Measurements from ENCODE around the gene MSH3. TPM values are rescaled to one million over a fixed set of nuclear protein-coding genes. Genes with fewer than 3 reads are reported as not detected.

Gene MSH3
- polyA plus RNA-seq, 4 donors: 3.5 to 15.6 (median 4.8) TPM

DNA sequence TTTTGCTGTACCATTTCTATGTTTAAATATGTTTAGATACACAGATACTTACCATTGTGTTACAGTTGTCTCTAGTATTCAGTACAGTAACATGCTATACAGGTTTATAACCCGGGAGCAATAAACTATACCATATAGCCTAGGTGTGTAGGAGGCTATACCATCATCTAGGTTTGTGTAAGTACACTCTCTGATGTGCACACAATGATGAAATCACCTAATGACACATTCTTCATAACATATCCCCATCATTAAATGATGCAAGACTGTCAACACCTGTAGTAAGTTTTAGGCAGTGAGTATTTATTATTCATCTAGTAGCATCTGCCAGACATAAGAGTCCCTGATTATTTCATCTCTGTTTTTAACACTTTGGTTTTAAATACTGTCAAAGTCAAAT is 7.7 kb downstream of the MSH3 start:
- Histone ChIP-seq H3K4me3 (ENCODE audit: low read depth in 1 of 3, low read length in 3 of 3) (no peak overlapping the region), H3K27me3 (ENCODE audit: control insufficient read depth in 3 of 3, insufficient read depth in 3 of 3, low read length in 3 of 3) (no peaks in the 10 kb centered on the region), H3K27ac (ENCODE audit: low read depth in 1 of 3, low read length in 2 of 3) (no peak overlapping the region), H3K4me1 (ENCODE audit: control insufficient read depth in 3 of 3, insufficient read depth in 2 of 3, low read depth in 1 of 3, low read length in 2 of 3) (no peaks in the 10 kb centered on the region), H3K9me3 (ENCODE audit: control insufficient read depth in 2 of 2, insufficient read depth in 1 of 2, low read depth in 1 of 2, low read length in 1 of 2) (peaks cover 0 to 4% of the 10 kb centered on the region in 2 donors), H3K36me3 (ENCODE audit: control insufficient read depth in 3 of 3, insufficient read depth in 2 of 3, low read depth in 1 of 3, low read length in 3 of 3) (peaks cover 9 to 35% (median 10%) of the 10 kb centered on the region in 3 donors)
- DNase-seq: no peak
- 95 to 100% (median 100%) methylated on average over 1 of the region's 1 CpG for WGBS, 3 donors
- no peak for FAIRE-seq

DNA sequence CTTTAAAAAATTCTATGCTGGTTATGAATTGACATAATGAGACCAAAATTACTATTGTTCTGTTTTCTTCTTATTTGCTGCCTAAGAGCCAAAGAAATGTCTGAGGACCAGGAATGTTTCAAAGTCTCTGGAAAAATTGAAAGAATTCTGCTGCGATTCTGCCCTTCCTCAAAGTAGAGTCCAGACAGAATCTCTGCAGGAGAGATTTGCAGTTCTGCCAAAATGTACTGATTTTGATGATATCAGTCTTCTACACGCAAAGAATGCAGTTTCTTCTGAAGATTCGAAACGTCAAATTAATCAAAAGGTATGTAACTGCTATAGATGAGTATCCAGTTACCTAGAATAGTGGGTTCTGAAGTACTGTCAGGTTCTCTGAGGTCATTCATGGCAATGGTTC is 10.6 kb downstream of the MSH3 start:
- WGBS, 3 donors: 94 to 95% (median 94%) methylated on average over 4 of the region's 4 CpGs
- Histone ChIP-seq H3K36me3 (ENCODE audit: control insufficient read depth in 3 of 3, insufficient read depth in 2 of 3, low read depth in 1 of 3, low read length in 3 of 3) (peaks cover 4 to 31% (median 10%) of the 10 kb centered on the region in 3 donors), H3K27me3 (ENCODE audit: control insufficient read depth in 3 of 3, insufficient read depth in 3 of 3, low read length in 3 of 3) (no peaks in the 10 kb centered on the region), H3K4me1 (ENCODE audit: control insufficient read depth in 3 of 3, insufficient read depth in 2 of 3, low read depth in 1 of 3, low read length in 2 of 3) (peaks cover 0 to 6% (median 0%) of the 10 kb centered on the region in 3 donors), H3K9me3 (ENCODE audit: control insufficient read depth in 2 of 2, insufficient read depth in 1 of 2, low read depth in 1 of 2, low read length in 1 of 2) (peaks cover 0 to 4% of the 10 kb centered on the region in 2 donors), H3K27ac (ENCODE audit: low read depth in 1 of 3, low read length in 2 of 3) (no peak overlapping the region), H3K4me3 (ENCODE audit: low read depth in 1 of 3, low read length in 3 of 3) (no peak overlapping the region)
- no peak for DNase-seq
- no peak for FAIRE-seq

GRCh38 chr5:80667384-80667783 is 12.9 kb downstream of the MSH3 start:
- no peaks in the 10 kb centered on the region for H3K27me3 ChIP-seq (ENCODE audit: control insufficient read depth in 3 of 3, insufficient read depth in 3 of 3, low read length in 3 of 3)
- H3K4me3 ChIP-seq (ENCODE audit: low read depth in 1 of 3, low read length in 3 of 3): no peak overlapping the region
- FAIRE-seq (no peak), DNase-seq (no peak)
- H3K9me3 ChIP-seq (ENCODE audit: control insufficient read depth in 2 of 2, insufficient read depth in 1 of 2, low read depth in 1 of 2, low read length in 1 of 2): peaks cover 0 to 4% of the 10 kb centered on the region in 2 donors
- WGBS, 3 donors: 86 to 97% (median 88%) methylated on average over 7 to 8 of the region's 8 CpGs
- peaks cover 0 to 6% (median 0%) of the 10 kb centered on the region in 3 donors for H3K4me1 ChIP-seq (ENCODE audit: control insufficient read depth in 3 of 3, insufficient read depth in 2 of 3, low read depth in 1 of 3, low read length in 2 of 3)
- H3K27ac ChIP-seq (ENCODE audit: low read depth in 1 of 3, low read length in 2 of 3): no peak overlapping the region
- H3K36me3 ChIP-seq (ENCODE audit: control insufficient read depth in 3 of 3, insufficient read depth in 2 of 3, low read depth in 1 of 3, low read length in 3 of 3): peaks cover 4 to 24% (median 11%) of the 10 kb centered on the region in 3 donors

- H3K4me1 ChIP-seq (ENCODE audit: control insufficient read depth in 3 of 3, insufficient read depth in 2 of 3, low read depth in 1 of 3, low read length in 2 of 3): peaks cover 0 to 6% (median 0%) of the 10 kb centered on the region in 3 donors
- H3K9me3 ChIP-seq (ENCODE audit: control insufficient read depth in 2 of 2, insufficient read depth in 1 of 2, low read depth in 1 of 2, low read length in 1 of 2): no peaks in the 10 kb centered on the region
- peaks cover 6 to 20% (median 11%) of the 10 kb centered on the region in 3 donors for H3K36me3 ChIP-seq (ENCODE audit: control insufficient read depth in 3 of 3, insufficient read depth in 2 of 3, low read depth in 1 of 3, low read length in 3 of 3)
- DNase-seq: peak; percentile 77 to 85
- WGBS, 3 donors: 36 to 70% (median 48%) methylated on average over 16 of the region's 16 CpGs
- no peaks in the 10 kb centered on the region for H3K27me3 ChIP-seq (ENCODE audit: control insufficient read depth in 3 of 3, insufficient read depth in 3 of 3, low read length in 3 of 3)
- peak overlapping the region in 1 of 3 donors; percentile 30 for H3K4me3 ChIP-seq (ENCODE audit: low read depth in 1 of 3, low read length in 3 of 3)
- H3K27ac ChIP-seq (ENCODE audit: low read depth in 1 of 3, low read length in 2 of 3): peak overlapping the region in 1 of 3 donors; percentile 53
- no peak for FAIRE-seq
Observed at GRCh38 chr5:80668016-80668969, 13.8 kb downstream of the MSH3 start.

GRCh38 chr5:80672140-80672736 is 17.8 kb downstream of the MSH3 start:
- no peak overlapping the region for H3K4me3 ChIP-seq (ENCODE audit: low read depth in 1 of 3, low read length in 3 of 3)
- H3K4me1 ChIP-seq (ENCODE audit: control insufficient read depth in 3 of 3, insufficient read depth in 2 of 3, low read depth in 1 of 3, low read length in 2 of 3): peaks cover 0 to 6% (median 0%) of the 10 kb centered on the region in 3 donors
- peak; percentile 92 for FAIRE-seq
- WGBS, 3 donors: 20 to 35% (median 24%) methylated on average over 7 of the region's 7 CpGs
- DNase-seq: peak; percentile 82 to 89
- H3K9me3 ChIP-seq (ENCODE audit: control insufficient read depth in 2 of 2, insufficient read depth in 1 of 2, low read depth in 1 of 2, low read length in 1 of 2): no peaks in the 10 kb centered on the region
- H3K27me3 ChIP-seq (ENCODE audit: control insufficient read depth in 3 of 3, insufficient read depth in 3 of 3, low read length in 3 of 3): no peaks in the 10 kb centered on the region
- no peak overlapping the region for H3K27ac ChIP-seq (ENCODE audit: low read depth in 1 of 3, low read length in 2 of 3)
- H3K36me3 ChIP-seq (ENCODE audit: control insufficient read depth in 3 of 3, insufficient read depth in 2 of 3, low read depth in 1 of 3, low read length in 3 of 3): peaks cover 5 to 26% (median 10%) of the 10 kb centered on the region in 3 donors

- H3K27ac ChIP-seq (ENCODE audit: low read depth in 1 of 3, low read length in 2 of 3): no peak overlapping the region
- H3K4me3 ChIP-seq (ENCODE audit: low read depth in 1 of 3, low read length in 3 of 3): no peak overlapping the region
- WGBS, 3 donors: 76 to 90% (median 90%) methylated on average over 6 of the region's 6 CpGs
Observed at GRCh38 chr5:80676706-80677105, 22.3 kb downstream of the MSH3 start.

GRCh38 chr5:80686757-80687156 is 32.3 kb downstream of the MSH3 start:
- no peak for DNase-seq

More at GRCh38 chr5:80676706-80677105, 22.3 kb downstream of the MSH3 start:
- no peaks in the 10 kb centered on the region for H3K27me3 ChIP-seq (ENCODE audit: control insufficient read depth in 3 of 3, insufficient read depth in 3 of 3, low read length in 3 of 3)
- FAIRE-seq: no peak
- H3K36me3 ChIP-seq (ENCODE audit: control insufficient read depth in 3 of 3, insufficient read depth in 2 of 3, low read depth in 1 of 3, low read length in 3 of 3): peaks cover 5 to 21% (median 14%) of the 10 kb centered on the region in 3 donors
- DNase-seq: no peak
- no peaks in the 10 kb centered on the region for H3K4me1 ChIP-seq (ENCODE audit: control insufficient read depth in 3 of 3, insufficient read depth in 2 of 3, low read depth in 1 of 3, low read length in 2 of 3)
- no peaks in the 10 kb centered on the region for H3K9me3 ChIP-seq (ENCODE audit: control insufficient read depth in 2 of 2, insufficient read depth in 1 of 2, low read depth in 1 of 2, low read length in 1 of 2)

DNA sequence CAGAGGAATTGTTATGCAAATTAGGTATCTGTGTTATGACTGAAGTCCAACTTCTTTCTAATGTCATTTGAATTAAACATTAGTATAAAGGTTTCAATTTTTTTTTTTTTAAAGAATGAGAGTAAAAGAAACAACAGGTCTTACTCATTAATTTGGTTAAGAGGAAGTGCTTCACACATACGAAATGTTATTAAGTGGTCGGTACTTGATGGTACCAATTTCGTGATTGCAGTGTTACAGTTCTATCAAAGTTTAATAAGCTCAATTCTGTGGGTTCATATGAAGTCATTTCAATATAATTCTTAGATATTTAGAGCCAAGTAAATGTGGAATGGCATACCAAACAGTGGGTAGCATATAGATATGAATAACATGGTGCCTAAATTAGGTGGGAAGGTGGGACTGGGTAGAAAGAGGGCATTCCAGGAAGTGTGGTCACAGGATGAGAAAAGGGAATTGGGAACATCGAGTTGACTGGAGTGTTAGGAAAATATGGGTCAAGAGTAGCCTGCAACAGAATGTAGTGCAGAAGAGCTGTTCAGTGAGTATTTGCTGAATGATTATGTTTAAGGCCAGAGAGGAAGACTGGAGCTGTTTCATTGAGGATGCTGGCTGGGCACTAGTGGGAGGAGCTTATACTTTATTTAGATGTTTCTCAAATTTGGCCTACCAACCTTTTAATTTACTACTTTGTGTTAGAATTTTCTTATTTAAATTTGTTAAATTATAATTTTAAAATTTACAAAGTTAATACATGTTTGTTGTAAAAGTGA is 34.4 kb downstream of the MSH3 start:
- no peaks in the 10 kb centered on the region for H3K9me3 ChIP-seq (ENCODE audit: control insufficient read depth in 2 of 2, insufficient read depth in 1 of 2, low read depth in 1 of 2, low read length in 1 of 2)
- H3K36me3 ChIP-seq (ENCODE audit: control insufficient read depth in 3 of 3, insufficient read depth in 2 of 3, low read depth in 1 of 3, low read length in 3 of 3): peaks cover 0 to 10% (median 3%) of the 10 kb centered on the region in 3 donors
- 74 to 90% (median 77%) methylated on average over 4 of the region's 4 CpGs for WGBS, 3 donors
- no peak overlapping the region for H3K4me3 ChIP-seq (ENCODE audit: low read depth in 1 of 3, low read length in 3 of 3)
- H3K27me3 ChIP-seq (ENCODE audit: control insufficient read depth in 3 of 3, insufficient read depth in 3 of 3, low read length in 3 of 3): no peaks in the 10 kb centered on the region
- DNase-seq: no peak
- H3K27ac ChIP-seq (ENCODE audit: low read depth in 1 of 3, low read length in 2 of 3): no peak overlapping the region
- H3K4me1 ChIP-seq (ENCODE audit: control insufficient read depth in 3 of 3, insufficient read depth in 2 of 3, low read depth in 1 of 3, low read length in 2 of 3): no peaks in the 10 kb centered on the region
- peak; percentile 59 for FAIRE-seq

More at GRCh38 chr5:80686757-80687156, 32.3 kb downstream of the MSH3 start:
- H3K27ac ChIP-seq (ENCODE audit: low read depth in 1 of 3, low read length in 2 of 3): no peak overlapping the region
- no peak for FAIRE-seq
- H3K27me3 ChIP-seq (ENCODE audit: control insufficient read depth in 3 of 3, insufficient read depth in 3 of 3, low read length in 3 of 3): no peaks in the 10 kb centered on the region
- no peak overlapping the region for H3K4me3 ChIP-seq (ENCODE audit: low read depth in 1 of 3, low read length in 3 of 3)
- H3K9me3 ChIP-seq (ENCODE audit: control insufficient read depth in 2 of 2, insufficient read depth in 1 of 2, low read depth in 1 of 2, low read length in 1 of 2): no peaks in the 10 kb centered on the region
- peaks cover 1 to 8% (median 3%) of the 10 kb centered on the region in 3 donors for H3K36me3 ChIP-seq (ENCODE audit: control insufficient read depth in 3 of 3, insufficient read depth in 2 of 3, low read depth in 1 of 3, low read length in 3 of 3)
- H3K4me1 ChIP-seq (ENCODE audit: control insufficient read depth in 3 of 3, insufficient read depth in 2 of 3, low read depth in 1 of 3, low read length in 2 of 3): no peaks in the 10 kb centered on the region

All from small intestine (tissue), 7 donors.